ENCODE results near the gene SPATA18. TPM values are rescaled to one million over a fixed set of nuclear protein-coding genes. Genes with fewer than 3 reads are reported as not detected.

SPATA18 gene
- total and polyA plus RNA-seq, 2 of the 8 experiments (the other 6 are each of a cell fraction or from before 2014, with no cell fraction given) = 1.4 to 2.4 TPM

DNA sequence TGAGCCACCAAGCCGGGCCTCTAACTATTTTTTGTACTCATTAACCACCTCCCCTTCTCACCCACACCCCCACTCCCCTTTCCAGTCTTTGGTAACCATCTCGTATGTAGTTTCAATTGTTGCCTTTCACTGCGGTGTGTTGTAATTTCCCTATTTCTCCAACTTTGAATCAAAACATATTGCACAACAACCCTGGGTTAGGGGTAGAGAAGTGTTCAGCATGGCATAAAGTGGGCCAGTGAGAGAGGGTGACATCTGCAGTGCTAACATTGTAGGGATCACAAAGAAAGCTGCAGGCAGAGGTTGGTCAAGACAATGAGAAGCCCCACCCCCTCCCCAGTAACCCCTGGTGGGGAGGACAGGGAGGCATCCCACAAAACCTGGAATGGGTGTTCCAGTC is 92.7 kb downstream of the SPATA18 start (continued):
- TF ChIP-seq PHF8 (conservative IDR thresholded peaks at IDR 0.05; ENCODE audit: low read depth, low read length) (no peak), CBX8 (IDR thresholded peaks at IDR 0.05; ENCODE audit: borderline replicate concordance, low read depth, low read length) (no peak), CTCF (IDR thresholded peaks at IDR 0.05; ENCODE audit: control extremely low read depth in 1 of 3, insufficient read depth in 1 of 3, low read depth in 1 of 3, low read length in 3 of 3) (no peak), TBP (IDR thresholded peaks at IDR 0.05; ENCODE audit: low read depth, low read length) (no peak), KDM4A (IDR thresholded peaks at IDR 0.05; ENCODE audit: low read depth, low read length, severe bottlenecking) (no peak)

Measured in H1 (cell line).